Measurements from ENCODE around the gene NINJ1. TPM values are rescaled to one million over a fixed set of nuclear protein-coding genes. Genes with fewer than 3 reads are reported as not detected.

The NINJ1 gene
- total and polyA plus RNA-seq, 2 donors (not counting 1 experiment from before 2014, with no cell fraction given), result 7.2 to 59.9 TPM

DNA sequence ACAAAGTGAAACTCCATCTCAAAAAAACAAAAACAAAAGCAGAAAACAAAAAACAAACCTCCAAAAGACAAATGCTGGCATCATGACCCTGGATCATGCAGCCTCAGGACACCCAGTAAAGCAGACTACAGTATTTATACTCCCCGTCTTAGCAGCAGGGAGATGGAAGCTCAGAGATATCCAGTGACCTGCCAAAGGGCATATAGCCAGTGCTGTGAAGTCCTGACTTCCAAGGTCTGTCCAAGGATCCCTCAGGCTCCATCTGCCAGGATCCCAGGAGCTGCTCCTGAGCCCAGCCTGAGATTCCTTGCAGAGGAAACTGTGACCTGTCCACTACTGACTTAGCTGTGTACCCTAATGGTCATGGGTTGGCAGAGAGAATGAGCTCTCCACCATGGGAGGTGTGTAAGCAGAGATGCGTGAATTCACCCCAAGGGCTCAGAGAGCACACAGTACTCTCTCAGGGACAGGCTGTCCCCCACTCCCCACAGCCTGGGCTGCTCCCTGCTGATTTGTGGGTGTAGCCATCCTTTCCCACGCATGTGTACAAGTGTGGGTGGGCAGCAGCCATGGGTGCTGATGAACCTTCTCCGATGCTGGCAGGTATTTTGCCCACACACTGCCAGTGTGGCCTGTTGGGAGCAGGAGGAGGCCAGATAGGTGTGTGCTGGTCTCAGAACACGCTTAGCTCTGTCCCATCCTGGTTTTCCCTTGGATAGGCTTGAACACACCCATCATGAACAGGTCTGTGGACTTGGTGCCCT lies 47.8 kb upstream of the NINJ1 start:
- Histone ChIP-seq H3K4me1 (ENCODE audit: control insufficient read depth, extremely low read depth, insufficient read depth, low read length) (no peaks in the 10 kb centered on the region), H3K4me3 (replicated peaks in 1 of 4; ENCODE audit: control extremely low read depth in 1 of 4, insufficient read depth in 1 of 4, low read depth in 3 of 4, low read length in 4 of 4) (no peak overlapping the region), H3K79me2 (ENCODE audit: control insufficient read depth, insufficient read depth, low read length) (no peaks in the 10 kb centered on the region), H2AFZ (ENCODE audit: low read length) (no peak overlapping the region), H3K36me3 (ENCODE audit: control insufficient read depth, insufficient read depth, low read length) (no peaks in the 10 kb centered on the region), H3K27ac (ENCODE audit: insufficient read depth, low read length) (no peak overlapping the region), H3K27me3 (ENCODE audit: control insufficient read depth, insufficient read depth, low read length) (peaks cover 16% of the 10 kb centered on the region), H3K9me3 (ENCODE audit: control insufficient read depth, insufficient read depth, low read depth, low read length) (no peaks in the 10 kb centered on the region), H3K9ac (ENCODE audit: insufficient read depth, low read length) (no peak overlapping the region), H3K4me2 (ENCODE audit: extremely low read depth, insufficient read depth, low read length) (no peak overlapping the region), H4K20me1 (ENCODE audit: control insufficient read depth, extremely low read depth, insufficient read depth, low read length) (no peaks in the 10 kb centered on the region)
- no peak for DNase-seq (ENCODE audit: low read depth in 2 of 2)
- TF ChIP-seq, protein P1, sequence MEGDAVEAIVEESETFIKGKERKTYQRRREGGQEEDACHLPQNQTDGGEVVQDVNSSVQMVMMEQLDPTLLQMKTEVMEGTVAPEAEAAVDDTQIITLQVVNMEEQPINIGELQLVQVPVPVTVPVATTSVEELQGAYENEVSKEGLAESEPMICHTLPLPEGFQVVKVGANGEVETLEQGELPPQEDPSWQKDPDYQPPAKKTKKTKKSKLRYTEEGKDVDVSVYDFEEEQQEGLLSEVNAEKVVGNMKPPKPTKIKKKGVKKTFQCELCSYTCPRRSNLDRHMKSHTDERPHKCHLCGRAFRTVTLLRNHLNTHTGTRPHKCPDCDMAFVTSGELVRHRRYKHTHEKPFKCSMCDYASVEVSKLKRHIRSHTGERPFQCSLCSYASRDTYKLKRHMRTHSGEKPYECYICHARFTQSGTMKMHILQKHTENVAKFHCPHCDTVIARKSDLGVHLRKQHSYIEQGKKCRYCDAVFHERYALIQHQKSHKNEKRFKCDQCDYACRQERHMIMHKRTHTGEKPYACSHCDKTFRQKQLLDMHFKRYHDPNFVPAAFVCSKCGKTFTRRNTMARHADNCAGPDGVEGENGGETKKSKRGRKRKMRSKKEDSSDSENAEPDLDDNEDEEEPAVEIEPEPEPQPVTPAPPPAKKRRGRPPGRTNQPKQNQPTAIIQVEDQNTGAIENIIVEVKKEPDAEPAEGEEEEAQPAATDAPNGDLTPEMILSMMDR (conservative IDR thresholded peaks at IDR 0.05 in 1 of 2, IDR thresholded peaks at IDR 0.05 in 1 of 2; ENCODE audit: low read depth in 1 of 2, low read length in 2 of 2), result no peak
- no peak for TF ChIP-seq EZH2 (IDR thresholded peaks at IDR 0.05; ENCODE audit: low read length, missing control alignments)

DNA sequence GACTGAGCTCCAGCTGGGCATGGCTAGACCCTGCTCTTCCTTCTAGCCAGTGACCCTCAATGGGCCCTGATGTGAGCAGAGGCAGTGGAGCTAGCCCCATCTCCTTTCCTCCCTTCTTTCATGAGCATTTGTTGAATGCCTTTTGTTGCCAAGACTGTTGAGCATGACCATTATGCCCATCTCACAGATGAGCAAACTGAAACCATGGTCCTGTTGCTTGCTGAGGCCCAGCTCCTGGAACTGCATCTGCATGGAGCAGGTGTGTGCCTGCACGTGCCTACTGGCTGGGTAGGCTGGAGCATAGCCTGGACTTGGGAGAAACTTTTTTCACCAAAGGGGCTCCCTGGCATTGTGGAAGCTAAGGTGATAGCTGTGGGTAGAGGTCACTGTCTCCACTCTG lies 46.9 kb upstream of the NINJ1 start:
- TF ChIP-seq, protein P1 (conservative IDR thresholded peaks at IDR 0.05 in 1 of 2, IDR thresholded peaks at IDR 0.05 in 1 of 2; ENCODE audit: low read depth in 1 of 2, low read length in 2 of 2), result no peak
- no peak for TF ChIP-seq EZH2 (IDR thresholded peaks at IDR 0.05; ENCODE audit: low read length, missing control alignments)
- Histone ChIP-seq H2AFZ (ENCODE audit: low read length) (no peak overlapping the region), H3K27me3 (ENCODE audit: control insufficient read depth, insufficient read depth, low read length) (peaks cover 16% of the 10 kb centered on the region)

GRCh38 chr9:93178851-93179786 lies 45.1 kb upstream of the NINJ1 start:
- TF ChIP-seq EZH2 (IDR thresholded peaks at IDR 0.05; ENCODE audit: low read length, missing control alignments), result no peak
- TF ChIP-seq, protein P1 (conservative IDR thresholded peaks at IDR 0.05 in 1 of 2, IDR thresholded peaks at IDR 0.05 in 1 of 2; ENCODE audit: low read depth in 1 of 2, low read length in 2 of 2), result no peak
- no peaks in the 10 kb centered on the region for H3K9me3 ChIP-seq (ENCODE audit: control insufficient read depth, insufficient read depth, low read depth, low read length)
- H3K27ac ChIP-seq (ENCODE audit: insufficient read depth, low read length), result no peak overlapping the region
- H3K27me3 ChIP-seq (ENCODE audit: control insufficient read depth, insufficient read depth, low read length), result peaks cover 11% of the 10 kb centered on the region
- no peak overlapping the region for H3K4me2 ChIP-seq (ENCODE audit: extremely low read depth, insufficient read depth, low read length)
- H3K9ac ChIP-seq (ENCODE audit: insufficient read depth, low read length), result no peak overlapping the region
- no peak for DNase-seq (ENCODE audit: low read depth in 2 of 2)
- H2AFZ ChIP-seq (ENCODE audit: low read length), result no peak overlapping the region
- no peaks in the 10 kb centered on the region for H3K4me1 ChIP-seq (ENCODE audit: control insufficient read depth, extremely low read depth, insufficient read depth, low read length)
- no peaks in the 10 kb centered on the region for H3K36me3 ChIP-seq (ENCODE audit: control insufficient read depth, insufficient read depth, low read length)
- H3K79me2 ChIP-seq (ENCODE audit: control insufficient read depth, insufficient read depth, low read length), result no peaks in the 10 kb centered on the region
- H4K20me1 ChIP-seq (ENCODE audit: control insufficient read depth, extremely low read depth, insufficient read depth, low read length), result no peaks in the 10 kb centered on the region
- H3K4me3 ChIP-seq (replicated peaks in 1 of 4; ENCODE audit: control extremely low read depth in 1 of 4, insufficient read depth in 1 of 4, low read depth in 3 of 4, low read length in 4 of 4), result no peak overlapping the region

More for the DNA sequence above, 46.9 kb upstream of the NINJ1 start:
- Histone ChIP-seq H3K27ac (ENCODE audit: insufficient read depth, low read length) (no peak overlapping the region), H3K9me3 (ENCODE audit: control insufficient read depth, insufficient read depth, low read depth, low read length) (no peaks in the 10 kb centered on the region), H3K4me1 (ENCODE audit: control insufficient read depth, extremely low read depth, insufficient read depth, low read length) (no peaks in the 10 kb centered on the region), H3K36me3 (ENCODE audit: control insufficient read depth, insufficient read depth, low read length) (no peaks in the 10 kb centered on the region), H3K4me2 (ENCODE audit: extremely low read depth, insufficient read depth, low read length) (no peak overlapping the region), H3K9ac (ENCODE audit: insufficient read depth, low read length) (no peak overlapping the region), H3K79me2 (ENCODE audit: control insufficient read depth, insufficient read depth, low read length) (no peaks in the 10 kb centered on the region), H3K4me3 (replicated peaks in 1 of 4; ENCODE audit: control extremely low read depth in 1 of 4, insufficient read depth in 1 of 4, low read depth in 3 of 4, low read length in 4 of 4) (no peak overlapping the region), H4K20me1 (ENCODE audit: control insufficient read depth, extremely low read depth, insufficient read depth, low read length) (no peaks in the 10 kb centered on the region)
- DNase-seq (ENCODE audit: low read depth in 2 of 2), result no peak
